ENCODE data around the gene MEIOB. TPM values are rescaled to one million over a fixed set of nuclear protein-coding genes. Genes with fewer than 3 reads are reported as not detected.

Gene MEIOB
- polyA plus RNA-seq, 3 donors = 0.83 to 2.1 (median 1.3) TPM

- no peak for DNase-seq (ENCODE audit: extremely low read depth in 1 of 11, low read depth in 9 of 11, low spot score in 4 of 11)
Measured at GRCh38 chr16:1851793-1852192, 20.2 kb downstream of the MEIOB start.

- DNase-seq (ENCODE audit: extremely low read depth in 1 of 11, low read depth in 9 of 11, low spot score in 4 of 11) = no peak
Measured at GRCh38 chr16:1850981-1851380, 21.0 kb downstream of the MEIOB start.

- no peak for DNase-seq (ENCODE audit: extremely low read depth in 1 of 11, low read depth in 9 of 11, low spot score in 4 of 11)
Measured at GRCh38 chr16:1846416-1846815, 25.5 kb downstream of the MEIOB start.

GRCh38 chr16:1845985-1846384 lies 26.0 kb downstream of the MEIOB start:
- no peak for DNase-seq (ENCODE audit: extremely low read depth in 1 of 11, low read depth in 9 of 11, low spot score in 4 of 11)

GRCh38 chr16:1839554-1839953 lies 32.4 kb downstream of the MEIOB start:
- no peak for DNase-seq (ENCODE audit: extremely low read depth in 1 of 11, low read depth in 9 of 11, low spot score in 4 of 11)

GRCh38 chr16:1834096-1834495 lies 37.9 kb downstream of the MEIOB start:
- no peak for DNase-seq (ENCODE audit: extremely low read depth in 1 of 11, low read depth in 9 of 11, low spot score in 4 of 11)

- no peak for DNase-seq (ENCODE audit: extremely low read depth in 1 of 11, low read depth in 9 of 11, low spot score in 4 of 11)
Measured at GRCh38 chr16:1832838-1833454, 39.0 kb downstream of the MEIOB start.

- no peak for DNase-seq (ENCODE audit: extremely low read depth in 1 of 11, low read depth in 9 of 11, low spot score in 4 of 11)
Measured at GRCh38 chr16:1831186-1832075, 40.5 kb downstream of the MEIOB start.

GRCh38 chr16:1830213-1830612 lies 41.8 kb downstream of the MEIOB start:
- DNase-seq (ENCODE audit: extremely low read depth in 1 of 11, low read depth in 9 of 11, low spot score in 4 of 11) = no peak

- peak in 2 of 11 donors; percentile 11 to 35 for DNase-seq (ENCODE audit: extremely low read depth in 1 of 11, low read depth in 9 of 11, low spot score in 4 of 11)
Measured at GRCh38 chr16:1828645-1829410, 43.1 kb downstream of the MEIOB start.

GRCh38 chr16:1826691-1827573 lies 45.0 kb downstream of the MEIOB start, which contains the start of the genes FAHD1 and HAGH:
FAHD1 (plus strand) TSS chr16:1827206; CDS start chr16:1827239, 33 bp downstream.
HAGH (minus strand) TSS chr16:1826825; CDS start chr16:1826787, 38 bp downstream.
- peak; percentile 84 to 94 (median 91) for DNase-seq (ENCODE audit: extremely low read depth in 1 of 11, low read depth in 9 of 11, low spot score in 4 of 11)

- peak in 2 of 11 donors; percentile 26 to 34 for DNase-seq (ENCODE audit: extremely low read depth in 1 of 11, low read depth in 9 of 11, low spot score in 4 of 11)
Measured at GRCh38 chr16:1825864-1826690, 45.9 kb downstream of the MEIOB start.

GRCh38 chr16:1825381-1825863 lies 46.5 kb downstream of the MEIOB start:
- DNase-seq (ENCODE audit: extremely low read depth in 1 of 11, low read depth in 9 of 11, low spot score in 4 of 11) = no peak

- DNase-seq (ENCODE audit: extremely low read depth in 1 of 11, low read depth in 9 of 11, low spot score in 4 of 11) = peak in 1 of 11 donors; percentile 13
Measured at GRCh38 chr16:1823821-1824220, 48.1 kb downstream of the MEIOB start.

- no peak for DNase-seq (ENCODE audit: extremely low read depth in 1 of 11, low read depth in 9 of 11, low spot score in 4 of 11)
Measured at GRCh38 chr16:1822801-1823200, 49.2 kb downstream of the MEIOB start.

- no peak for DNase-seq (ENCODE audit: extremely low read depth in 1 of 11, low read depth in 9 of 11, low spot score in 4 of 11)
Measured at GRCh38 chr16:1821861-1822611, 49.9 kb downstream of the MEIOB start.

GRCh38 chr16:1820946-1821290 lies 51.0 kb downstream of the MEIOB start:
- no peak for DNase-seq (ENCODE audit: extremely low read depth in 1 of 11, low read depth in 9 of 11, low spot score in 4 of 11)

Measured in renal cortex interstitium (tissue), 11 donors.